EH (cell line): ENCODE results near the gene LYRM7.
"Not testable (repeated sequence)": the region's sequence is repeated elsewhere in the genome, so short reads cannot be mapped to it uniquely, and the experiment has no call there.

Experiments used
- DNase-seq: peaks from one replicate; pipeline ENCODE4 v3.0.0-alpha.2; 2015; ENCODE audit warnings: low read depth

LYRM7 gene

DNA sequence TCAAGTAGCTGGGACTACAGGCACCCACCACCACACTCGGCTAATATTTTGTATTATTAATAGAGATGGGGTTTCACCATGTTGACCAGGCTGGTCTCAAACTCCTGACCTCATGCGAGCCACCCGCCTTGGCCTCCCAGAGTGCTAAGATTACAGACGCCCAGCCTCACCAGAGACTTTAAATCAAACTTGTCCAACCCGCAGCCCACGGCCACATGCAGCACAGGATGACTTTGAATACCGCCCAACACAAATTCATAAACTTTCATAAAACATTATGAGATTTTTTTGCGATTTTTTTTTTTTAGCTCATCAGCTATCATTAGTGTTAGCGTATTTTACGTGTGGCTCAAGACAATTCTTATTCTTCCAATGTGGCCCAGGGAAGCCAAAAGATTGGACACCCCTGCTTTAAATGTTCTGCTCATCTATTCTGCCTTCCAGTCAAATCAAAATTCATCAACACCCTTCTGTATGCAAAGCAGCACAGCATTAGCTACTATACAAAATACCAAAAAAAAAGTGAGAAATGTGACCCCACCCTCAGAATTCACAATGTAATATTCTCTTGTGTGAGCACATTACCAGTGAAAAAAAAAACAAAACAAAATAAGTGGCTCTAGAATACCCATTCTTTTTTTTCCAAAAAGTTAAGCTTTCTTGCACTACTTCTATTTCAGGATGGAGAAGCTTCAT is 50.4 kb downstream of the LYRM7 start:
- no peak for DNase-seq

- DNase-seq = peak; percentile 37
These were observed 51.1 kb downstream of the LYRM7 start for GRCh38 chr5:131221888-131222287.

DNA sequence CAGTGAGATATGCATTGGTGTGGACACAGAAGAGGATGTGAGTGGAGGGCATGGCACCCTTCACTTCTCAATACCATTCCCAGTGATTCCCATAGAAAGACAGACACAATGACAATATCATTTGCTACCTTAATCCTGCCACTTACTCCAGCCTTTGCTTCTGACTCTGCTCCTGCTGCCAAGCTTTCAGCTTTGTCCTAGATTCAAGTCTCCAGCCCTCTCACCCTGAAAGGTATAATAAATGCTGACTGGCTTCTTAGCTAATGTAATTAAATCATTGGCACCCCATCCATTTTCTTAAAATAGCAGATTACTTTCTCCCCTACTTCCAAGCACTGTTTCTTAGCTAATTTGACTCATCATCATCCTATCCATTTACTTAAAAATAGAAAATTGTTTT is 52.0 kb downstream of the LYRM7 start:
- DNase-seq = no peak

GRCh38 chr5:131223751-131224386 is 53.1 kb downstream of the LYRM7 start:
- DNase-seq = peak; percentile 81

DNA sequence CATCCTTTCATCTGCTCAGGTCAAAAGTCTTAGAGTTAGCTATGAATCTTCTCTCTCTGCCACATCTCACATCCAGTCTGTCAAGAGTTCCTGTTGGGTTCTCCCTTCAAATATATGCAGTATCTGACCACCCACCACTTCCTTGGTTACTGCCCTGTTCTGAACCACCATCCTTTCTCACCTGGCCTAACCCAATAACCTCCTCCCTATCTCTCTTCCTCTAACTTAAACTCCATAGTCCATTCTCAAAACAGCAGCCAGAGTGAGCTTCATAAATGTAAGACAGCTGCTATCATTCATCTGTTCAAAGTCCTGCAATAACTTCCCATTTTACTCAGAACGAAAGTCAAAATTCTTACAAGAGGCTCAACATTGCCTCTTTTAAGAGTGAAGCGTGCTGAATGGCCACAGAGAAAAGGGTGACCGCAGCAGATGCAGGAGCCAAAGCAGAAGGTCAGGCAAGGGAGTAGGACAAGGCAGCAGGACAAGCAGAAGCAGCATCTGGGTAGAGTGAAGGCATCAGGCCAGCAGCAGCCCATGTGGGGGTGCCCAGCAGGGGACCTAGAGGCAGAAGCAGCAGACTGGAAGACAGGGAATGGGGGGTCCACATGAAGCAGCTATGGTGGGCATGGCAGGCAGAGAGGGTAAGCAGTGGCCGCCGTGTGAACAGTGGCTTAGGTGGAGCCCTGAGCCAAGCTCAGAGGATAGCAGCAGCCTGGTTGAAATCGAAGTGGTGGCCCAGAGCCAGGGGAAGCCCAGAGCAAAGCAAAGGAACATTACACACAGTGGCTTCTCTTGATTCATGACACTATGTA is 53.9 kb downstream of the LYRM7 start:
- DNase-seq = no peak

DNA sequence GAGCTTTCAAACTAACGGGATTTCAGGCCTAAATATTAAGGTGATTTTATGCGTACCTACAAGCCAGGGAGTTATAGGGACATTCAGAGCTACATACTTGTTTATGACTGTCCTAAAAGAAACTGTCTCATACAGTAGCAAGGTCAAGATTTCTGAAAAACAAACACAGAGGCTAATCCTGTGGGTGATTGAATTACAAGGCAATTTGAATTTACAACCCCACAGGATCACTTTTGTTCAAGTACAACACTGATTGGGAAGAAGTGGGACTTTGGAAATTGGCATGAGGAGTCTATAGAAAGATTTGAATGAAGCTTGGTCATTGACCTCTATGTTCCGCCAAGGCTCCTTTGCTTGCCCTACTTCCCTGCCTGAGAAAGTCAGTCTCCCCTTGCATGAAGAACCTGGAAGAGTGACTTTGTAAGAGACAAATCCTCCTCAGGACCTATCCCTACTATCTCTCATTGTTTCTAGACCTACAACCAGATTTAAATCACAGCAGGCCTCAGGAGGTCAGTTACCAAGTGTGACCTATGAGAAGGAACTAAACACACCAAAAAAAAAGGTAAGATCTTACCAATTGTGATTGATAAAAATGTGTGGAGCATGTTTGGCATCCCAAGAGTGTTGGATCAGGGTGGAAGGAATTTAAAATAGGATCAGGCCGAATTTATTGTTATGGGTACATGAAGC is 54.7 kb downstream of the LYRM7 start:
- no peak for DNase-seq

DNA sequence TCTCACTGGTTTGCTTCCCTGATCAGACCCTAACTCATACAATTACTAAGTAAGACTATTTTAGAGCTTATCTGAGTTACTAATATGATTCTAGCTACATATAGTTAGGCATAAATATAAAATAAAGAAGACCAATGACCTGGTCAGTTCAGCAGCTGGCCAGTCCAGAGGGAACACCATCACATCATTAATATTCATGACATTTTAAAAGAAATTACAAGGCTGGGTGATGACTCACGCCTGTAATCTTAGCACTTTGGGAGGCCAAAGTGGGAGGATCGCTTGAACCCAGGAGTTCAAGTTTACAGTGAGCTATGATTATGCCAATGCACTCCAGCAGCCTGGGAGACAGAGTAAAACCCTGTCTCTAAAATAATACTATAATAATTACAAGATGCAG is 56.2 kb downstream of the LYRM7 start:
- DNase-seq = no peak

DNA sequence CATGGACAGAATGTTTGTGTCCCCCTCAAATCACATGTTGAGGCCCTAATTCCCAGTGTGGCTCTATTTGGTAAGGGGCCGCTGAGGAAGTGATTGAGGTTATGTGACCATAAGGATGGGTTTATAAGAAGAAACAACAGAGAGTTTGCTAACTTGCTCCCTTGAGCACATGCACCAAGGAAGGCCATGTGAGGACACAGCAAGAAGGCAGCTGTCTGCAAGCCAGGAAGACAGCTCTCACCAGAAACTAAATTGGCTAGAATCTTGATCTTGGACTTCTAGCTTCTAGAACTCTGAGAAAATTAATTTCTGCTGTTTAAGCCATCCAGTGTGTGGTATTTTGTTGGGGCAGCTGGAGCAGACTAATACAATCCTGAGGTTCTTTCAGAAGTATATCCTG is 57.9 kb downstream of the LYRM7 start:
- no peak for DNase-seq

DNA sequence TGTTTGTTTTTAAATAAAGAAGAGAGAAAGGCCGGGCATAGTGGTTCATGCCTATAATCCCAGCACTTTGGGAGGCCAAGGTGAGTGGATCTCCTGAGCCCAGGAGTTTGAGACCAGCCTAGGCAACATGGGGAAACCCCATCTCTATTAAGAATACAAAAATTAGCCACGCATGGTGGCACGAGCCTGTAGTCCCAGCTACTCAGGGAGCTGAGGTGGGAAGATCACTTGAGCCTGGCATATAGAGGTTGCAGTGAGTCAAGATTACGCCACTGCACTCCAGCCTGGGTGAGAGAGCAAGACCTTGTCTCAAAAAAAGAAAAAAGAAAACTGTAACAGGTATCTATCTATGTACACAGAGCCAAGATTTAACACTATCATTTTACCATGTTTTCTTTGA is 58.9 kb downstream of the LYRM7 start:
- no peak for DNase-seq

GRCh38 chr5:131230406-131230805 is 59.7 kb downstream of the LYRM7 start:
- DNase-seq = peak; percentile 12

DNA sequence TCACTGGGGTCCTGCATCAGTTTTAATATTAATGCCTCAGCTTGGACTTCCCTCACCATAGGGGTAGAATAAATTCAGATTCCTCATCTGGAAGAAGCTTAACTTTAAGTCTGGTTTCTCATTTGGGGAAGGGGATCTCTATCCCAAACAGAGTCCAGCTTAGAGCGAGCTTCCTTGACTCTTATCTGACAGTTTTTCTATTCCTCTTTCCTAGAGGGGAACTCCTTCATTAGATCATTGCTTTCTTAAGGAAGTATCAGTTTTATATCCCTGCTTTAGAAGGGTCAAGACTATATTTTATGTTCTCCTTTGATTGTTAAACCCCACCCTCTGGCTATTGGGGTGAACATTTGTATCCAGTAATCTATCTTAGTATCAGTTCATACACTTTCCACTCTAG is 68.9 kb downstream of the LYRM7 start:
- no peak for DNase-seq

- peak; percentile 95 for DNase-seq
These were observed 72.0 kb downstream of the LYRM7 start for GRCh38 chr5:131242728-131243255.

- no peak for DNase-seq
These were observed 74.6 kb downstream of the LYRM7 start for GRCh38 chr5:131245312-131245711.

DNA sequence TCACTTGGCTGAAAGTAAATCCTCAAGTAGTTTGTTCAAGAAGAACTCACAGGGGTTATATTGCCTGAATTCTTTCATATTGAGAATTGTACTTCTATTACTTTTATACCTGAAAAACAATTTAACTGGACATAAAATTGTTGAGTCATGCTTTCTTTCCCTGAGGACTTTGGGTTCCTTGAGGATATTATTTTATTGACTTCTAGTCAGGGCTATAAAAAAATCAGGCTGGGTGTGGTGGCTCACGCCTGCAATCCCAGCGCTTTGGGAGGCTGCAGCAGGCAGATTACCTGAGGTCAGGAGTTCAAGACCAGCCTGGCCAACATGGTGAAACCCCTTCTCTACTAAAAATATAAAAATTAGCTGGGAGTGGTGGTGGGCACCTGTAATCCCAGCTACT is 75.2 kb downstream of the LYRM7 start:
- DNase-seq = no peak

DNA sequence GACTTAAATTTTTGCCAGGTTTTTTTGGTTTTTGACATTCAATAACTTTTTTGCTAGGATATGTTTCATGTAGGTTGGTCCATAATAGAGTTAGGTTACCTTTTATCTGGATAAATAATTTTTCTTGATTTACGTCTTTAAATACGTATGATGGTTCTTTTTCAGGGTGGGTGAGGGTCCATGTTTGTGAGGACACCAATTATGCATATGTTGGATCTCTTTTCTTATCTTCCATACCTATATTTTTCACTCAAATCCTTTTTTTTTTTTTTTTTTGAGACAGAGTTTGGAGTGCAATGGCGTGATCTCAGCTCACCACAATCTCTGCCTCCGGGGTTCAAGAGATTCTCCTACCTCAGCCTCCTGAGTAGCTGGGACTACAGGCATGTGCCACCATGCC is 75.8 kb downstream of the LYRM7 start:
- no peak for DNase-seq

DNA sequence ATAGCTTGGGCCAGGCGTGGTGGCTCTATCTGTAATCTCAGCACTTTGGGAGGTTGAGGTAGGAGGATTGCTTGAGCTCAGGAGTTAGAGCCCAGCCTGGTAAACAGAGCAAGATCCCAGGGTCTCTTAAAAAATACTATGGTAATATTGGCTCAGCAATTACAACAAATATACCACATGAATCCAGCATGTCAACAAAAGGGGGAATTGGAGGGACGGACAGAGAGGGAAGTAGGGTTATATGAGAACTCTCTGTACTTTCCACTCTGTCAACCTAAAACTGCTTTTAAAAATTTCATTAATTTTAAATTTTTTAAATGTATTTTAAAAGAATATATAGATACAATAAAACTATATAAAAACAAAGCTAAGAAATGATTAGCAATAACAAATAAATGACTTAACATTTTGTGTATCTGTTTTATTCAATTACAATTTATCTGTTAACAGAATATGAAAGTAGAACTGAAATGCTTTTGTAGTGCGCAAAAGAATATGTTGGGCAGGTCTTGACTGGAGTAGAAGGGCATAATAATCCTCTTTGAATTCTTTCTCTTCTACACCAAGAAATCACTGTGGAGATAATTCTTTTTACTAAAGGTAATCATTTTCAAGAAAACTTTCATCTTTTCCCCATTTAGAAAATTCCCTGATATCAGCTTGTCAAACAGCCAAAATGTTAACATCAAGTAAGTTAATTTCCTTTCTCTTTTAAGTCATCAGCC is 80.2 kb downstream of the LYRM7 start:
- DNase-seq = no peak

DNA sequence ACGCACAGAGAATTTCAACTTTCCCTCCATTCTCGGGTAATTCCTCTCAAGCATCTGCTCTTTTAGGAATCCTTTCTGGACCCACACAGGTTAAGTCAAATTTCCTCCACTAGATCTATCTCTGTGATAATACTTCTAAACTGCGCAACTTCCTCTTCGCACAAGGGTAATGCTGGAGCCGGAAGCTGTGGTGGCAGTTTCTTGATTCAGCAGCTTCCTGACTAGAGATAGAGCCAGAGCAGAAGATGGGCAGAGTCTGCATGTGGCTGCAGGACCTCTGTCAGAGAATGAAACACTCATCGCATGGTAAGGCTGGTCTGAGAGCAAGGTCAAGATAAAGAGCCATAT is 82.1 kb downstream of the LYRM7 start:
- no peak for DNase-seq

GRCh38 chr5:131254025-131254424 is 83.3 kb downstream of the LYRM7 start:
- DNase-seq = not testable (repeated sequence)

- no peak for DNase-seq
These were observed 84.0 kb downstream of the LYRM7 start for GRCh38 chr5:131254741-131255140.
